Measurements from ENCODE around the gene STX17.

GRCh38 chr9:99870126-99870525, 36.3 kb upstream of the STX17 start:
- TF ChIP-seq TSHZ2 (CRISPR knock-in tag; IDR thresholded peaks at IDR 0.05), result no peak
- TF ChIP-seq ZC3H10 (CRISPR knock-in tag; IDR thresholded peaks at IDR 0.05), result no peak

Measured in SK-N-SH treated with all-trans-retinoic acid at 6 μM for 48 hours (cell line).